ENCODE results near the gene UBAC1.
"Not testable (repeated sequence)": the region's sequence is repeated elsewhere in the genome, so short reads cannot be mapped to it uniquely, and the experiment has no call there.

Gene UBAC1

GRCh38 chr9:135919318-135919890, 41.8 kb downstream of the UBAC1 start:
- DNase-seq = no peak

GRCh38 chr9:135916227-135916626, 44.9 kb downstream of the UBAC1 start:
- not testable (repeated sequence) for DNase-seq

GRCh38 chr9:135914921-135915320, 46.3 kb downstream of the UBAC1 start:
- no peak for DNase-seq

- not testable (repeated sequence) for DNase-seq
Observed at GRCh38 chr9:135911233-135911632, 49.9 kb downstream of the UBAC1 start.

GRCh38 chr9:135910757-135911156, 50.4 kb downstream of the UBAC1 start:
- no peak for DNase-seq

GRCh38 chr9:135910216-135910615, 51.0 kb downstream of the UBAC1 start:
- no peak for DNase-seq

- DNase-seq = no peak
Observed at GRCh38 chr9:135909371-135909770, 51.8 kb downstream of the UBAC1 start.

GRCh38 chr9:135908754-135909204, 52.4 kb downstream of the UBAC1 start:
- DNase-seq = no peak

- no peak for DNase-seq
Observed at GRCh38 chr9:135908093-135908753, 53.0 kb downstream of the UBAC1 start.

- DNase-seq = peak; percentile 94
Observed at GRCh38 chr9:135907431-135908092, 53.6 kb downstream of the UBAC1 start, which contains the start of gene CAMSAP1. Gene CAMSAP1, minus strand, starts transcription at chr9:135907546. Its CDS starts 387 bp downstream, at chr9:135907159.

GRCh38 chr9:135907006-135907430, 54.2 kb downstream of the UBAC1 start:
- no peak for DNase-seq

GRCh38 chr9:135906291-135907005, 54.7 kb downstream of the UBAC1 start:
- peak; percentile 17 for DNase-seq

- DNase-seq = peak; percentile 25
Observed at GRCh38 chr9:135905380-135906258, 55.6 kb downstream of the UBAC1 start.

- DNase-seq = no peak
Observed at GRCh38 chr9:135903786-135904520, 57.2 kb downstream of the UBAC1 start.

- DNase-seq = no peak
Observed at GRCh38 chr9:135903358-135903656, 57.9 kb downstream of the UBAC1 start.

- DNase-seq = no peak
Observed at GRCh38 chr9:135902655-135903357, 58.4 kb downstream of the UBAC1 start.

GRCh38 chr9:135901826-135902225, 59.3 kb downstream of the UBAC1 start:
- DNase-seq = no peak

- no peak for DNase-seq
Observed at GRCh38 chr9:135901031-135901758, 60.0 kb downstream of the UBAC1 start.

GRCh38 chr9:135898634-135899407, 62.4 kb downstream of the UBAC1 start:
- no peak for DNase-seq

All from T-helper 9 cell (primary cell).